ENCODE data around the gene ALLC.
"Not testable (repeated sequence)": the region's sequence is repeated elsewhere in the genome, so short reads cannot be mapped to it uniquely, and the experiment has no call there.

ALLC gene

GRCh38 chr2:3656762-3657721 lies 958 bp upstream of the ALLC start:
- no peak for DNase-seq

DNA sequence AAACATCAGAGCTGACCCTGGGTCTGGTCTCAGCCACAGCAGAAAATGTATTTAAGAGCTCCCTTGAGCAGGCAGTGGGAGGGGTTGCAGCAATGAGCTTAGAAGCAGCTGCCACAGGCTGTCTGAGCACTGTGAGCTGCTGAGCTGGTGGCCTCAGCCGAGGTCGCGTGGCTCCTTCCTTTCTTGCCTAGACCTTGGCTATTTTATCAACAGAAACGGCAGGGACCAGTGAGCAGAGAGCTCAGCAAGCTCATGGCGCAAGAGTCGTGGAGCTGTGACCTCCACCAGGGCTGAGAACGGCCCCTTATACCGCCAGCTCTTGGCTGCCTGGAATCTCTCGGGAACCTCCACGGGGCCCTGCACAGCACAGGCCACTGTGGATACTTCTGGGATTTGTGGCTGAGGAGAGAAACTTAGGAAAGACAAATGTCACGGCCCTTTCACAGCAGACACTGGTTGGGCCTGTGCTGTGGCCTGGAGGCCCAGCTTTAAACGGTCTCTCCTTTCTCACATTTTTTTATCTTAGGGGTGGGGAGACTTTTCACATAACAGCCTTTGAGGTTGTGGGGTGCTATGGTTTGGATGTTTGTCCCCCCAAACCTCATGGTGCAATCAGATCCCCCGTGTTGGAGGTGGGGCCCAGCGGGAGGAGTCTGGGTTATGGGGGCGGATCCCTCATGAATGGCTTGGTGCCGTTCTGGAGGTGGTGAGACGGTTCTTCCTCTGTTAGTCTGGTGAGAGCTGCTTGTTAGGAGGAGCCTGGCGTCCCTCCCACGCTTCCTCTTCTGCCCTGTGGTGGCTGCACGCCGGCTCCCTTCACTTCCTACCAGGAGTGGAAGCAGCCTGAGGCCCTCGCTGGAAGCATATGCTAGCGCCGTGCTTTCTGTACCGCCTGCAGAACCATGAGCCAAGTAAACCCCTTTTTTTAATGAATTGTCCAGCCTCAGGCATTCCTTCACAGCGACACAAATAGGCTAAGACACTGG lies 1.7 kb downstream of the ALLC start:
- no peak for DNase-seq

GRCh38 chr2:3660640-3661039 lies 2.6 kb downstream of the ALLC start:
- DNase-seq = not testable (repeated sequence)

- DNase-seq = no peak
Measured at GRCh38 chr2:3661149-3661660, 3.2 kb downstream of the ALLC start.

DNA sequence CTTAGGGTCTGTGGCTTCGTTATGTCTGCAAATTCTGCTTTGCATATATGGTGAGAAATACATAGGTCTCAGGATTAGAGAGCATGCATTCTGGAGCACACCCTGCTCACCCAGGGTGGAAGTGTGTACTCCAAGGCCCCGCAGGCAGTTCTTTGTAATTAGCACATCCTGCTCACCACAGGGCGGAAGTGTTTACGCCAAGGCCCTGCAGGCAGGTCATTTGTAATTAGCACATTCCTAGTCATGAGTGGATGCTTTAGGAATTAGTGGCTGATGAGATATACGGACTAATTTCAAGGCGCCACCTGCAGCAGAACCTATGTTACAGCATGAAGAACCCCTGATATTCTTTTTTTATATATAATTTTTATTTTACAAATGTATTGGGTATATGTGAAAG lies 4.2 kb downstream of the ALLC start:
- no peak for DNase-seq

GRCh38 chr2:3664118-3664517 lies 6.1 kb downstream of the ALLC start:
- DNase-seq = no peak

DNA sequence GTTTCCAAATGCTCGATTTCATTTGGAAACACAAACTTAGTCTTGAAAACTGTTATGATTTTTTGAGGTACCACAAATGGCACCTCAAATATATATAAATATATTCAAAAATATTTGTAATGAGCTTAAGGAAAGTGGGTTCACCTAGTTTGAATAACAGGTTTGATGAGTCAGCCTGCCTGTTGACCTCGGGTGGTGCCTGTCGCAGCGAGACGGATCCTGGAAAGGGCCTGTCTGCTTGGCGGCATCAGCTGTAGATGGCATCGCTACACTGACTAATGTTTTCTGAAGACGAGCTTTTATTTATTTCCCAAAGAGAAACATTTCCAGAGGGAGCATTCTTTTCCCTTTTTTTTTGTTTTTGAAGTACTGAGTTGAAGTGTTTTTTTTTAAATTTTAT lies 6.9 kb downstream of the ALLC start:
- DNase-seq = no peak

- DNase-seq = no peak
Measured at GRCh38 chr2:3665886-3666612, 8.0 kb downstream of the ALLC start.

- no peak for DNase-seq
Measured at GRCh38 chr2:3666613-3666975, 8.6 kb downstream of the ALLC start.

DNA sequence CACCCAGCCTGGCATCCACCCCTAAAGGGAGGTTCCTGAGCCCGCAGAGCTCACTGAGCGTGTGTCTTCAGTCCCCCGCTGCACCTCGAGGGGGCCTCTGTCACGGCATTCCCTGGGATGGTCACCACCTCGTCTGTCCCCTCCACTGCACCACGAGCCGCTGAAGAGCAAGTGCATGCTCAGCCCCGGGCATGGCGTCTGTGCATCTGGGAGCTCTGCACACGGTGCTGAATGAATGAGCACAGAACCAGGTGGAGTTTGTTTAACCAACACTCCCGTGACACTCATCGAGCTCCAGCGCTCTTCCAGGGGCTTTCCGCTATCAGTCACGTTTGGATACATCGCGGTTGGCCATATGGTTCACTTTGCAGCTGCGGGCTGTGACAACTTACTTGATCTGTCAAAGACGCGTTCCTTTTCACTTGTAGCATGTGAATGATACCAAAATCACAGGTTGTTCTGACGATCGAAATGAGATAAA lies 9.2 kb downstream of the ALLC start:
- no peak for DNase-seq

GRCh38 chr2:3669656-3670055 lies 11.7 kb downstream of the ALLC start:
- no peak for DNase-seq

- no peak for DNase-seq
Measured at GRCh38 chr2:3670376-3670775, 12.4 kb downstream of the ALLC start.

GRCh38 chr2:3670941-3671340 lies 12.9 kb downstream of the ALLC start:
- no peak for DNase-seq

DNA sequence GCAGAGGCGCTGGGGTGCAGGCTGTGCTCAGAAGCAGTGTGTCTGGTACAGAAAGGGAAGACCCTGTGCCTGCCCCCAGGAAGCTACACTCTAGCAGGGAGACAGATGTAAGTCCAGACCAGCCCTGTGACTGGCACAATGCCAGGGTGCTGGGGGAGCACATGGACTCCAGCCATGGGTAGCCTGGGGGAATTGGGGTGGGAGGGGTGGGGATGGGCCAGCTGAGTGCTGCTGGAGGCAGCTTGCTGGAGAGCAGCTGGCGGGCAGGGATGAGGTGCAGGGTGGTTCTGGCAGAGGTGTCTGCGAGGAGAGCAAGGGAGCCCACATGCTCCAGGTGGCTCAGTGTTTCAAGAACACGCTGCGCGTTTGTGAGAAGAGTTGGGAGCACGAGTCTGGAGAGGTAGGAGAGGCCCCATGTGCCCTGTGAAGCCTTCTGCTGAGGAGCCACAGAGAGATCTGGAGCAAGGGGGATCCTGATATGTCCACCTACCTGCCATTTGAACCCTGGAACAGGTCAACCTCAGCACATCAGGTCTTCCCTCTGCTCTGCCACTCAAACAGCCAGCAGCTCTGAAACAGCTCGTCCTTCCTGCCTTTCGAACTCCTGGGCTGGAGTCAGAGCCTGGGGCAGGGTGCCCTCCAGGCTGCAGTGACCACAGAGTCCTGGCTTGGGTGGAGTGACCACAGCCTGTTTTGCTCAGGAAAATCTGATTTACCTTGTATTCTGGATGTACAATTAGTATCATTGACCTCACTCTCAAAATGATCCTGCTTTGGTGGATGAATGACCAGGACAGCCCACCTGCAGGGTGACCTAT lies 15.1 kb downstream of the ALLC start:
- no peak for DNase-seq

DNA sequence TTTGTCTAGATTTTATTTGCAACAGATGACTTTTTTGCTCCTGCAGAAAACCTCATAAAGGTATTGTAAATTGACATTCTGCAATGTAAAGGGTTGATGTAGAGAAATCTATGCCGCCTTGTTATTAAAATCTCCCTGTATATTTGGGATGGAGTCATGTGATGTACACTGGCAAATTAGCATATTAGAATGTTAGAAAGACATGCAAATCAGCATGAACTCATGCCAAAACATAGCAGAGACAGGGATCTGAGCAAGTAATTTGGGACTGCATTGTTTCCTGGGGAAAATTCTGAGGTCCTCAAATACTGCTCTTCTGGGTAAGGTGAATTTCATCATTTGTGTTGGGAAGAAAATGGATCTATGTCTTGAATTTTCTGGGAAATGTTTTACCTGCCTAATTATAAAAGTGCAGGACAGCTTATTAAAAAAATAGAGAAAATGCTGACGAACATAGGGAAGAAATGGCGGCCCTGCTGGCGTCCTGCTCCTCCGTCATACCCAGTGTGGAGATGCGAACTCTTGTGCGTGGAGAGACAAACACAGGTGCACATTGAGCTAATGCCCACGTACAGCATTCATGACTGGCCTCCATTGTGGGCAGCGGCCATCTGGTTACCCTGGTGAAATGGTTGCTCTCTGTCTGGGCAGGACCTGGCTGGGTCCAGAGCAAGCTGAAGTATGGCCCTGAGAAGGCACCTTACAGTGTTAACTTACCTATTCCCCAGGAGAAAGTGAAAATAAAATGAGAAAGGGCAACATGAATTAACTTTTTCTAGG lies 16.3 kb downstream of the ALLC start:
- DNase-seq = no peak

DNA sequence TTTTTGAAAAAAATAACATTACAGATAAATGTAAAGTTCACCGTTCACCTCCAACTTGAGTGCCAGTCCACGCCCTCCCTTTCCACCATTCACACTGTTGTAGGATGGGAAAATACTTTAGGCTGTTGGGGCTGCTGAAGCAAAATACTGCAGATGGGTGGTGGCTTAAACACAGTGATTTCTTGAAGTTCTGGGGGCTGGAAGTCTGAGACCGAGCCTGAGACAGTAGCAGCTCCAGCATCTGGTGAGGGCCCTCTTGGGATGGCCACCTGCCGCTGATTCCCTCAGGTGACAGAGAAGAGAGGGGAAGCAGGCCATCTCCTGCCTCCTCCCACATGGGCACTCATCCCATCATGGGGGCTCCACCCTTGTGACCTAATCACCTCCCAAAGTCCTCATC lies 17.7 kb downstream of the ALLC start:
- DNase-seq = no peak

GRCh38 chr2:3677436-3677835 lies 19.4 kb downstream of the ALLC start:
- no peak for DNase-seq

- no peak for DNase-seq
Measured at GRCh38 chr2:3678212-3678611, 20.2 kb downstream of the ALLC start.

- DNase-seq = no peak
Measured at GRCh38 chr2:3679180-3679579, 21.2 kb downstream of the ALLC start.

DNA sequence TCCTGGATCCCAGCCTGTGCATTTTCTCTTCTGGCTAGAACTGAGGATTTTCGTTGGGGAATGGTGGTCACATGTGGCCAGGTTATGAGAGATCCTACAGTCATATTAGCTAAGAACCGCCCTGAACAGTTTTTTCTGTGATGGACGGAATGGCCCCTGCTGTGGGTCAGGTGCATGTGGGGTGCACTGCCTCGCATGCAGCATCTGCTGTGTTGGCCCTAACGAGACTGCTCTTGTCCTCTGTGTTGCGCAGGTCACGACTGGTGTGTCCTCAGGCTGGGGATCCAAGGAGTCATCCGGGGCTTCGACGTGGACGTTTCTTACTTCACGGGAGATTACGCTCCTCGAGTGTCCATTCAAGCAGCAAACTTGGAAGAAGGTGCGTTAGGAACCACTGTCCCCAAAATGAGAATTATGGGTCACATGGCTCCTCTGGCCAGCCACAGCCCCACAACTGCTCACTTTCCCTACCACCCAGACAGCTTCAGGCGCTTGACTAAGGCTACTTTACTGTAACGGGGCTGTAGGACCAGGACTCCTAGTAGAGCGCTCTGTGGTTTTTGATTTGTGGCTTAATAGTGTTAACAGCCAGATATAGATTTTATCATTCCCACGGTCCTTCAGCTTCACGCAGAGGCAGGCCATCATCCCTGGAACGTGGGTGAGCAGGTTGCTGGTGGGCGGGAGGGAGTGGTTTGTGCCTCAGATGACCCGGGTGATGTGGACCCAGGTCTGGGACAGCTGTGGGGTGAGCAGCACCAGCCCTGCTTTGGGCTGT lies 21.8 kb downstream of the ALLC start:
- DNase-seq = no peak

All from KG1 (cell line).